Astrocyte (in vitro differentiated cells and primary cell): Measurements from ENCODE around the gene KLK4. TPM values are rescaled to one million over a fixed set of nuclear protein-coding genes. Genes with fewer than 3 reads are reported as not detected.

Source experiments
- DNase-seq: peaks from one replicate; pipeline ENCODE4 v3.0.0-alpha.2; 2010; ENCODE audit warnings: low read depth
- FAIRE-seq: peaks from 2 replicates; lab custom pipeline; 2011; peaks lifted over from hg19 to GRCh38; lab: Jason Lieb, UNC
- H2AFZ ChIP-seq: 2 replicates; pipeline ENCODE4 v1.6.0; 2012; ENCODE audit warnings: low read depth, low read length, inconsistent platforms
- H3K27ac ChIP-seq: 2 replicates; pipeline ENCODE4 v1.5.1; 2011; ENCODE audit warnings: low read depth, low read length, inconsistent platforms
- H3K27me3 ChIP-seq: 2 replicates; pipeline ENCODE4 v1.6.0; 2011; ENCODE audit warnings: low read length, inconsistent platforms; ENCODE audit not compliant: insufficient read depth
- H3K36me3 ChIP-seq: 2 replicates; pipeline ENCODE4 v1.5.1; 2011; ENCODE audit warnings: low read length, inconsistent platforms; ENCODE audit not compliant: insufficient read depth
- H3K4me1 ChIP-seq: 2 replicates; pipeline ENCODE4 v1.5.1; 2011; ENCODE audit warnings: low read length, inconsistent platforms; ENCODE audit not compliant: insufficient read depth
- H3K4me2 ChIP-seq: 2 replicates; pipeline ENCODE4 v1.6.0; 2012; ENCODE audit warnings: low read length, inconsistent platforms
- H3K4me3 ChIP-seq: 2 replicates; pipeline ENCODE4 v1.5.1; 2011; ENCODE audit warnings: low read depth, mild to moderate bottlenecking, low read length, inconsistent platforms; ENCODE audit not compliant: insufficient read depth
- H3K79me2 ChIP-seq: 2 replicates; pipeline ENCODE4 v1.6.0; 2012; ENCODE audit warnings: mild to moderate bottlenecking, low read length, inconsistent platforms; ENCODE audit not compliant: insufficient read depth
- H3K9ac ChIP-seq: 2 replicates; pipeline ENCODE4 v1.6.0; 2012; ENCODE audit warnings: mild to moderate bottlenecking, low read length, inconsistent platforms
- H3K9me3 ChIP-seq: 2 replicates; pipeline ENCODE4 v1.5.1; 2012; ENCODE audit warnings: low read depth, mild to moderate bottlenecking, low read length, inconsistent platforms; ENCODE audit not compliant: insufficient read depth
- H4K20me1 ChIP-seq: 2 replicates; pipeline ENCODE4 v1.6.0; 2012; ENCODE audit warnings: low read length, inconsistent platforms; ENCODE audit not compliant: insufficient read depth
- H3K27ac Mint-ChIP-seq: one replicate; pipeline ENCODE4 v1.8.0; 2021; ENCODE audit warnings: mild to moderate bottlenecking, mixed read lengths; ENCODE audit not compliant: unreplicated experiment
- H3K27me3 Mint-ChIP-seq: one replicate; pipeline ENCODE4 v1.8.0; 2021; ENCODE audit warnings: low read depth, mixed read lengths; ENCODE audit not compliant: unreplicated experiment
- H3K36me3 Mint-ChIP-seq: one replicate; pipeline ENCODE4 v1.8.0; 2021; ENCODE audit warnings: low read depth, mixed read lengths; ENCODE audit not compliant: unreplicated experiment
- H3K4me1 Mint-ChIP-seq: one replicate; pipeline ENCODE4 v1.8.0; 2021; ENCODE audit warnings: low read depth, mixed read lengths; ENCODE audit not compliant: unreplicated experiment
- H3K4me3 Mint-ChIP-seq: one replicate; pipeline ENCODE4 v1.8.0; 2021; ENCODE audit warnings: mild to moderate bottlenecking, moderate library complexity, mixed read lengths; ENCODE audit not compliant: unreplicated experiment
- H3K9me3 Mint-ChIP-seq: one replicate; pipeline ENCODE4 v1.8.0; 2021; ENCODE audit warnings: mild to moderate bottlenecking, mixed read lengths; ENCODE audit not compliant: unreplicated experiment
- EZH2 ChIP-seq: IDR thresholded peaks from 2 replicates; pipeline ENCODE4 v1.6.1; 2012; ENCODE audit warnings: mild to moderate bottlenecking, low read length, inconsistent platforms; ENCODE audit not compliant: insufficient read depth
- total RNA-seq: library from RNA; stranded (reverse); gene quantifications from 2 replicates; pipeline ENCODE4 v1.2.1, GENCODE V29; 2021
- TF ChIP-seq, protein P1 (sequence below): IDR thresholded peaks from 2 replicates; pipeline ENCODE4 v1.5.1; 2011; ENCODE audit warnings: low read depth, mild to moderate bottlenecking, inconsistent platforms, low read length, moderate library complexity; ENCODE audit not compliant: insufficient read depth

The KLK4 gene
- total RNA-seq, 1 donor from 2014 or later = not detected

DNA sequence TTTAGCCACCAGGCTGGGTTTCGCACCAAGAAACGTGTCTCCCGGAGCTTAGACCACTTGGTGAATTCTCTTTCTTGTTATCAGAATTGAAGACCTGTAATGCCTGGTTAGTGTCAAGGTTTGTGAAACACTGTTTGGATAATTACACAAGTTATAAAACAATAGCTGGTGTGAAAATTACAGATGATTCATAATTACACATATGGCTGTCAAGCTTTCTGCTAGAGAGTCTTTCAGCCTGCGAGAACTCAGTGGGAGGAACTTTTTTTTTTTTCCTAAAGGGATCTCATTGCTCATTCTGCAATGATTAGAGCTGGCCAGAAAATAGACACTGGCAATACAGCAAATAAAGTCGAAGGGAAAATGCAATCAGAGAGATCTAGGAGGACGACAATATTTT lies 13.4 kb upstream of the KLK4 start:
- no peaks in the 10 kb centered on the region for H3K36me3 Mint-ChIP-seq
- Histone ChIP-seq H3K4me3 (no peak overlapping the region), H3K79me2 (no peaks in the 10 kb centered on the region), H3K9ac (no peak overlapping the region), H3K27ac (no peak overlapping the region), H4K20me1 (no peaks in the 10 kb centered on the region), H3K36me3 (no peaks in the 10 kb centered on the region), H3K9me3 (no peaks in the 10 kb centered on the region), H2AFZ (no peak overlapping the region), H3K4me2 (no peak overlapping the region), H3K27me3 (no peaks in the 10 kb centered on the region), H3K4me1 (no peaks in the 10 kb centered on the region)
- peaks cover 3% of the 10 kb centered on the region for H3K4me1 Mint-ChIP-seq
- H3K27ac Mint-ChIP-seq = no peak overlapping the region
- H3K4me3 Mint-ChIP-seq = no peak overlapping the region
- FAIRE-seq (no peak), DNase-seq (no peak)
- H3K9me3 Mint-ChIP-seq = no peaks in the 10 kb centered on the region
- TF ChIP-seq, protein P1, sequence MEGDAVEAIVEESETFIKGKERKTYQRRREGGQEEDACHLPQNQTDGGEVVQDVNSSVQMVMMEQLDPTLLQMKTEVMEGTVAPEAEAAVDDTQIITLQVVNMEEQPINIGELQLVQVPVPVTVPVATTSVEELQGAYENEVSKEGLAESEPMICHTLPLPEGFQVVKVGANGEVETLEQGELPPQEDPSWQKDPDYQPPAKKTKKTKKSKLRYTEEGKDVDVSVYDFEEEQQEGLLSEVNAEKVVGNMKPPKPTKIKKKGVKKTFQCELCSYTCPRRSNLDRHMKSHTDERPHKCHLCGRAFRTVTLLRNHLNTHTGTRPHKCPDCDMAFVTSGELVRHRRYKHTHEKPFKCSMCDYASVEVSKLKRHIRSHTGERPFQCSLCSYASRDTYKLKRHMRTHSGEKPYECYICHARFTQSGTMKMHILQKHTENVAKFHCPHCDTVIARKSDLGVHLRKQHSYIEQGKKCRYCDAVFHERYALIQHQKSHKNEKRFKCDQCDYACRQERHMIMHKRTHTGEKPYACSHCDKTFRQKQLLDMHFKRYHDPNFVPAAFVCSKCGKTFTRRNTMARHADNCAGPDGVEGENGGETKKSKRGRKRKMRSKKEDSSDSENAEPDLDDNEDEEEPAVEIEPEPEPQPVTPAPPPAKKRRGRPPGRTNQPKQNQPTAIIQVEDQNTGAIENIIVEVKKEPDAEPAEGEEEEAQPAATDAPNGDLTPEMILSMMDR = no peak
- TF ChIP-seq EZH2 = no peak
- peaks cover 26% of the 10 kb centered on the region for H3K27me3 Mint-ChIP-seq

DNA sequence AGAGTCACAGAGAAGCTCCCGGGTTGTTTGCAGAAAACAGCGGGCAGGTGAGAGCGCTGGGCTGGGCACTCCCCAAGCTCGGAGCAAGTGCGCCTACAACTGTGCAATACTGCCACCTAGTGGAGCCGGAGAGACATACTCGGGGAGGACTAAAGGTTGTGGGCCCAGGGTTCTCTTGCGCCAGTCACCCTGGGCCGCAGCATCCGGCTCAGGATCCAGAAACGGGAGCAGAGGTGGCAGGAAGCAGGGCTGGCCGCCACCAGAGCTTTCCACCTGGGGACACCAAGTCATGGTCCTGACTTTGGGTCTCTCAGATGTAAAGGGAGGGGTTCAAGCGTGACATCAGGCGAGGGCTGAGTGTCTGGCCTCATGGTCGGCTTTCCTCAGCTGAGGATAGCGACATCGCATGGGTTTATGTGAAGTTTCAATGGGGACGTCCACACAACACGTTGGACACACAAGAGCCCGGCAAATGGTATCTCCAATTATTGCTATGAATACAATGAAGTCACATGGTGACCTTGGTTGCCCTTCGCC lies 11.2 kb upstream of the KLK4 start:
- H3K27me3 ChIP-seq = no peaks in the 10 kb centered on the region
- H2AFZ ChIP-seq = peak overlapping the region; percentile 39
- no peaks in the 10 kb centered on the region for H3K36me3 ChIP-seq
- Mint-ChIP-seq H3K4me1 (peaks cover 3% of the 10 kb centered on the region), H3K4me3 (no peak overlapping the region), H3K27me3 (peaks cover 26% of the 10 kb centered on the region), H3K9me3 (no peaks in the 10 kb centered on the region), H3K36me3 (no peaks in the 10 kb centered on the region), H3K27ac (no peak overlapping the region)
- DNase-seq (peak; percentile 25), FAIRE-seq (no peak)
- H4K20me1 ChIP-seq = no peaks in the 10 kb centered on the region
- no peak overlapping the region for H3K27ac ChIP-seq
- H3K4me1 ChIP-seq = no peaks in the 10 kb centered on the region
- no peaks in the 10 kb centered on the region for H3K9me3 ChIP-seq
- no peak overlapping the region for H3K9ac ChIP-seq
- H3K79me2 ChIP-seq = no peaks in the 10 kb centered on the region
- H3K4me3 ChIP-seq = no peak overlapping the region
- no peak overlapping the region for H3K4me2 ChIP-seq
- TF ChIP-seq, protein P1 = peak; percentile 53
- no peak for TF ChIP-seq EZH2

DNA sequence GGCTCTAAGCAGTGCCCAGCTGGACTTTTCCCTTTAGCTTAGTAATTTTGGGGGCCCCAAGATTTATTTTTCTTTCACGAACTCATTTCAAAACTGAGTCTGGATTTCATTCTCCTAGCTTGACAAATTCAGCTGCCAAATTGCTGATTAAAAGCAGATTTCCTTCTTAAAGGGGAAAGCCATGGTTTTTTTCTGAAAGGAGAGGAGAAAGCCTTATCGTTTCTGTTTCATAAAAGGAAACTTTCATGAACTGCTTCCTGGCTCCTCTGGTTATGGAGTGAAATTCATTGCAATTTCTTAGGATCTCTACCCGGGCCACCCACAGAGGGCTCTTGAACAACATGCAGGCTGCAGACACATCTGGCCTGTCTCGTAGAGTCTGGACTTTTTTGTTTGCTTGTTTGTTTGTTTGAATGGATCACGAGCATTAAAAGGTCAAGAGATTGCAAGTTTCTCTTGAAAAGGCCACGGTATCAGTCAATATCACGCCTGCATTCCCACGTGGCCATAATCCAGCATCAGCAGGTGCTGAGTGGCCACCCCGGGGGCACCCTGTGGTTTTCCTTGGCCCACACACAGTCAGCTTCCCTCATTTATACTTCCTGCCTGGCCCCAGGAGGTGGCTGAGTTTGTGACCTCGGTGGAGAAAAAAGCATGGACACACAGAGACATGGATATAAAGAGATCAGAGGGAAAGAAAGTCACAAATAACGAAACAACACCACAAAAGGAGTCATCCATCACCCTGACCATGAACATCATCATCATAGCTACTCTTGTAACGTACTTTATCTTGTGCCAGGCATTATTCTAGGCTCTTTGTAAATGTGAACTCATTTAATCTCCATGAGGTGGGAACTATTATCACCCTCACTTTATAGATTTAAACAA lies 10.5 kb upstream of the KLK4 start:
- no peaks in the 10 kb centered on the region for H3K9me3 Mint-ChIP-seq
- H3K4me1 ChIP-seq = no peaks in the 10 kb centered on the region
- H3K9me3 ChIP-seq = no peaks in the 10 kb centered on the region
- DNase-seq (no peak), FAIRE-seq (no peak)
- no peaks in the 10 kb centered on the region for H4K20me1 ChIP-seq
- no peak overlapping the region for H3K27ac ChIP-seq
- peaks cover 33% of the 10 kb centered on the region for H3K27me3 Mint-ChIP-seq
- peak overlapping the region; percentile 39 for H2AFZ ChIP-seq
- no peaks in the 10 kb centered on the region for H3K27me3 ChIP-seq
- no peak overlapping the region for H3K27ac Mint-ChIP-seq
- H3K4me3 Mint-ChIP-seq = no peak overlapping the region
- H3K36me3 Mint-ChIP-seq = no peaks in the 10 kb centered on the region
- no peak overlapping the region for H3K9ac ChIP-seq
- no peak overlapping the region for H3K4me2 ChIP-seq
- no peaks in the 10 kb centered on the region for H3K79me2 ChIP-seq
- peaks cover 3% of the 10 kb centered on the region for H3K4me1 Mint-ChIP-seq
- H3K36me3 ChIP-seq = no peaks in the 10 kb centered on the region
- no peak for TF ChIP-seq EZH2
- TF ChIP-seq, protein P1 = no peak
- no peak overlapping the region for H3K4me3 ChIP-seq
